Thyroid gland (tissue), 4 donors: Measurements from ENCODE around the gene SMIM10L1.

Source experiments
- CTCF ChIP-seq, 6 experiments: fragments of 200-600 bp in 3 of 6; fragments of 450-650 bp in 3 of 6; sonication (generic) in 3 of 6; IDR thresholded peaks; one replicate each; pipeline ENCODE4 v1.5.1; 2016 to 2019; ENCODE audit warnings: antibody characterized with exemption in 6 of 6, mild to moderate bottlenecking in 2 of 6, inconsistent platforms in 1 of 6, moderate library complexity in 1 of 6
- POLR2A ChIP-seq, 2 donors: fragments of 450-650 bp; IDR thresholded peaks; one replicate each; pipeline ENCODE4 v1.6.1; 2017; ENCODE audit warnings: antibody characterized with exemption in 2 of 2, mild to moderate bottlenecking in 2 of 2, moderate library complexity in 1 of 2

- no peak for TF ChIP-seq CTCF (IDR thresholded peaks at IDR 0.05)
- no peak for TF ChIP-seq POLR2A (IDR thresholded peaks at IDR 0.05)
Measured at GRCh38 chr12:11154400-11154925, 16.5 kb upstream of the SMIM10L1 start.
